Uterus (tissue), 2 donors: ENCODE results near the gene CACNB4.

Source experiments
- POLR2A ChIP-seq, 2 donors: fragments of 450-650 bp; IDR thresholded peaks; one replicate each; pipeline ENCODE4 v1.6.1; 2016; ENCODE audit warnings: antibody characterized with exemption in 2 of 2, mild to moderate bottlenecking in 1 of 2, moderate library complexity in 1 of 2
- TF ChIP-seq, protein P1 (sequence below), 4 experiments: fragments of 200-600 bp in 2 of 4; fragments of 450-650 bp in 2 of 4; sonication (generic) in 2 of 4; IDR thresholded peaks; one replicate each; pipeline ENCODE4 v1.5.1; 2016 to 2019; ENCODE audit warnings: antibody characterized with exemption in 4 of 4, mild to moderate bottlenecking in 2 of 4, moderate library complexity in 1 of 4

DNA sequence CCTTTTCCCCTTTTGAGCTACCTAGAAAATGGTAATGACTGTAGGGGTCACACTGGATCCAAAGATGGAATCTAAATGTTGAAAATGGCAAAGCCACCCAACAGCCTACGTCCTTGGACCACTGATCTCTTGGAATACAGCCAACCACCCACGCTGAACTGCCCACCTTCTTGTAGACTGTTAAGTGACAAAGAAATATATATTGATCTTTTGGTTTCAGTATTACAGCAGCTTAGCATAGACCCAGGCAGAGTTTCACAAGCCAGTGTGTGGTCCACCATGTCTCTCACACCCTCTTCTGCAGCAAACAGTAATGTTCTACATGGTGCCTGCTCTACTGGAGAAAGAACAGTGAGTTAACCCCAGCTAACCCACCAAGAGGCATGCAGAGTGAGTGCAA lies 20.2 kb downstream of the CACNB4 start:
- no peak for TF ChIP-seq POLR2A (IDR thresholded peaks at IDR 0.05)
- TF ChIP-seq, protein P1, sequence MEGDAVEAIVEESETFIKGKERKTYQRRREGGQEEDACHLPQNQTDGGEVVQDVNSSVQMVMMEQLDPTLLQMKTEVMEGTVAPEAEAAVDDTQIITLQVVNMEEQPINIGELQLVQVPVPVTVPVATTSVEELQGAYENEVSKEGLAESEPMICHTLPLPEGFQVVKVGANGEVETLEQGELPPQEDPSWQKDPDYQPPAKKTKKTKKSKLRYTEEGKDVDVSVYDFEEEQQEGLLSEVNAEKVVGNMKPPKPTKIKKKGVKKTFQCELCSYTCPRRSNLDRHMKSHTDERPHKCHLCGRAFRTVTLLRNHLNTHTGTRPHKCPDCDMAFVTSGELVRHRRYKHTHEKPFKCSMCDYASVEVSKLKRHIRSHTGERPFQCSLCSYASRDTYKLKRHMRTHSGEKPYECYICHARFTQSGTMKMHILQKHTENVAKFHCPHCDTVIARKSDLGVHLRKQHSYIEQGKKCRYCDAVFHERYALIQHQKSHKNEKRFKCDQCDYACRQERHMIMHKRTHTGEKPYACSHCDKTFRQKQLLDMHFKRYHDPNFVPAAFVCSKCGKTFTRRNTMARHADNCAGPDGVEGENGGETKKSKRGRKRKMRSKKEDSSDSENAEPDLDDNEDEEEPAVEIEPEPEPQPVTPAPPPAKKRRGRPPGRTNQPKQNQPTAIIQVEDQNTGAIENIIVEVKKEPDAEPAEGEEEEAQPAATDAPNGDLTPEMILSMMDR (IDR thresholded peaks at IDR 0.05) = no peak
